Endodermal cell (in vitro differentiated cells): ENCODE measurements around the gene IQCN. TPM values are rescaled to one million over a fixed set of nuclear protein-coding genes. Genes with fewer than 3 reads are reported as not detected.

Source experiments
- DNase-seq: peaks from one replicate; pipeline ENCODE4 v3.0.0-alpha.2; 2017
- H3K27ac ChIP-seq: 2 replicates; pipeline ENCODE4 v1.5.1; 2013; ENCODE audit warnings: mild to moderate bottlenecking, low read depth, low read length, moderate library complexity
- H3K27me3 ChIP-seq: 2 replicates; pipeline ENCODE4 v1.6.1; 2013; ENCODE audit warnings: mild to moderate bottlenecking, low read length, moderate library complexity; ENCODE audit not compliant: insufficient read depth, control insufficient read depth, poor library complexity, severe bottlenecking
- H3K36me3 ChIP-seq: 2 replicates; pipeline ENCODE4 v1.7.0; 2013; ENCODE audit warnings: mild to moderate bottlenecking, low read length, moderate library complexity; ENCODE audit not compliant: control insufficient read depth, insufficient read depth
- H3K4me1 ChIP-seq: one replicate; pipeline ENCODE4 v1.7.0; 2013; ENCODE audit warnings: low read length; ENCODE audit not compliant: control insufficient read depth, insufficient read depth
- H3K4me3 ChIP-seq: 2 replicates; pipeline ENCODE4 v1.5.1; 2013; ENCODE audit warnings: mild to moderate bottlenecking, low read length, moderate library complexity
- H3K9ac ChIP-seq: 2 replicates; pipeline ENCODE4 v1.6.1; 2013; ENCODE audit warnings: mild to moderate bottlenecking, low read length, moderate library complexity; ENCODE audit not compliant: poor library complexity, severe bottlenecking; ENCODE audit errors: extremely low read depth
- H3K9me3 ChIP-seq: 2 replicates; pipeline ENCODE4 v1.6.1; 2013; ENCODE audit warnings: mild to moderate bottlenecking, low read length, moderate library complexity; ENCODE audit not compliant: control insufficient read depth
- H3K27ac Mint-ChIP-seq: 2 replicates; pipeline ENCODE4 v1.8.0; 2020; ENCODE audit warnings: mixed read lengths
- H3K27me3 Mint-ChIP-seq: 2 replicates; pipeline ENCODE4 v1.8.0; 2021; ENCODE audit warnings: mild to moderate bottlenecking, mixed read lengths; ENCODE audit not compliant: insufficient read depth
- H3K36me3 Mint-ChIP-seq: 2 replicates; pipeline ENCODE4 v1.8.0; 2020; ENCODE audit warnings: low read depth, mixed read lengths
- H3K4me1 Mint-ChIP-seq: 2 replicates; pipeline ENCODE4 v1.8.0; 2020; ENCODE audit warnings: mixed read lengths
- H3K4me3 Mint-ChIP-seq: 2 replicates; pipeline ENCODE4 v1.8.0; 2020; ENCODE audit warnings: mild to moderate bottlenecking, moderate library complexity, mixed read lengths
- H3K9me3 Mint-ChIP-seq: 2 replicates; pipeline ENCODE4 v1.8.0; 2020; ENCODE audit warnings: mild to moderate bottlenecking, mixed read lengths
- CTCF ChIP-seq: fragments of 200-600 bp; sonication (generic); conservative IDR thresholded peaks from 2 replicates; pipeline ENCODE4 v1.5.0; 2021; ENCODE audit warnings: antibody characterized with exemption, mild to moderate bottlenecking
- WGBS, 2 experiments: methylation state at CpG; one replicate each; pipeline versions ENCODE4 v1.1.5 to v1.1.7; 2013; ENCODE audit warnings: missing lambda C conversion rate in 2 of 2, mixed read lengths in 1 of 2; ENCODE audit not compliant: insufficient coverage in 1 of 2, insufficient read length in 1 of 2; 5-methylcytosine and 5-hydroxymethylcytosine counted together
- total RNA-seq, 2 donors: library from RNA; stranded (reverse); fragmentation: NEBNext Ultra II Directional in 1 of 2; extraction: Animal tissue kit (Norgen Biotek cat#: 25700) in 1 of 2; gene quantifications; 2 replicates in 1 of 2; 3 replicates in 1 of 2; pipeline ENCODE4 v1.2.1, GENCODE V29; 2021

Gene IQCN
- total RNA-seq, 2 donors from 2014 or later: 2.4 to 3.3 TPM

DNA sequence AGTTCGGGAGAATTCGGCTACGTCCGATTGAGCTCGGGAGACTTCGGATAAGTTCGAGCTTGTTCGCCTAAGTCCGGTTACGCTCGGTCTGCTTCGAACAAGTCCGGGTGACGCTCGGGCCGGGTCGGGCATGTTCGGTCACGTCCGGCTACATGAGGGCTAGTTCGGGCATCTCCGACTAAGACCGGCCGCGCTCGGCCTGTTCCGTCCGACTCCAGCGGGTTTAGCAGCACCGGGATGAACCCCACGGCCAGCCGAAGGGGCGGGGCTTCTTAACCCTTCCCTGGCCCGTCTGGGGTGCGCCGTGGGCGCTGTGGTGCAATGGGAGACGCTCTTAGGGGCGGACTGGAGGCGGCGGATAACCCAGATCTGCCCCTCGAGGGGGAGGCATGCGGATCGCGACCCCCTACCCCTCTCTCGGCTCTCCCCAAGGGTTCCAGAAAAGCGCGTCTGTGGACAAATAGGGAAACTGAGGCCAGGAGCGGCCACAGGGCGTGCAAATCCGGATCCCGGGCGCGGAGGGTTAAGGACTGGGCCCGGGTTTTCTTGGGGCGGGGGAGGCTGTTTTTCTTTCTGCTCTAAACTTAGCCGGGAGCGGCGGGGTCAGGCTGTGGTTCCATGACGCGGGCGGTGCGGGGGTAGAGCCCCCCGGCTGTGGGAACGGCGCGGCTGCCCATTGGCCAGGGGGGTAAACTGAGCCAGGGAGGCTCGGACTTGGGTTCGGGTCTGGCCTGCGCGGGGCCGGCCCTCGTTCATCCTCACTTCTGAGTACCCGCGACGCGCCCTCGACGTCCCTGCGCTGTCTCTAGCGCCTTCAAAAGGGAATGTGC is 49.5 kb downstream of the IQCN start:
- peak overlapping the region; percentile 90 for H3K4me3 ChIP-seq
- H3K36me3 ChIP-seq: no peaks in the 10 kb centered on the region
- peaks cover 44% of the 10 kb centered on the region for H3K27me3 ChIP-seq
- no peaks in the 10 kb centered on the region for H3K4me1 ChIP-seq
- 7% methylated on average over 37 to 81 of the region's 81 CpGs for WGBS, 2 experiments
- Mint-ChIP-seq H3K4me3 (peak overlapping the region; percentile 81), H3K4me1 (peaks cover 8% of the 10 kb centered on the region), H3K9me3 (no peaks in the 10 kb centered on the region), H3K36me3 (no peaks in the 10 kb centered on the region), H3K27me3 (peaks cover 45% of the 10 kb centered on the region), H3K27ac (peak overlapping the region; percentile 98)
- DNase-seq: peak; percentile 99
- no peak overlapping the region for H3K27ac ChIP-seq
- no peak for TF ChIP-seq CTCF
- H3K9ac ChIP-seq: peak overlapping the region; percentile 53
- no peaks in the 10 kb centered on the region for H3K9me3 ChIP-seq

DNA sequence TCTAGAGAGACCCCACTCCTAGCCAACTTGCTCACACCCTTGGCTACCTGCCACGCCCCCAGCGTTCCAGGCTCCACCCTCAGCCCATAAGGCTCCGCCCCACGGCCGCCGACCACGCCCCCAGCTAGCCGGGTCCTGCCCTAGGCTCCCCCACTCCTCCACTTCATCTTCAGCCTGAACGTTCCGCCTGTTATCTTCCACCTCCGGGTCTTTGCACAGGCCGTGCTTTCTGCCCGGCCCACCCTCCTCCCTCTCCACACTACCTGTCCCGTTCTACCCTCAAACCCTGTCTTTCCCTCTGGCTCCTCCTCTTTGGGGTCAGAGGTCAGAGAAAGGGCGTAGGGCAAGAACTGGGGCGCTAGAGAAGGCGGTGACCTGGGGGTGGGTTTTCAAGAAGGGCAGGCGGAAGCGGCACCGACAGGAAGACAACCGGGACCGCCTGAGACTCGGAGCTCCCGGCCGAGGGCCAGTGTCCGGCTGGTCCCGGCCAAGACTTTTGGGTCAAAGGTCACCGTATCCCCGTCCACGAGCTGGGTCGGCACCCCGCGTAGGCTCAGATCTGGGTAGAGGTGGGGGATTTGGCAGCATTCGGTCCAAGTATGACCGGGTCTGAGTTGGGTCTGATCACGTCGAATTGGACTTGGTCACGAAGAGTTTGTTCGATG is 50.3 kb downstream of the IQCN start:
- peak overlapping the region; percentile 90 for H3K4me3 ChIP-seq
- H3K9ac ChIP-seq: peak overlapping the region; percentile 53
- no peaks in the 10 kb centered on the region for H3K4me1 ChIP-seq
- H3K36me3 ChIP-seq: no peaks in the 10 kb centered on the region
- Mint-ChIP-seq H3K9me3 (no peaks in the 10 kb centered on the region), H3K4me3 (peak overlapping the region; percentile 81), H3K36me3 (no peaks in the 10 kb centered on the region), H3K27ac (peak overlapping the region; percentile 98), H3K27me3 (peaks cover 49% of the 10 kb centered on the region), H3K4me1 (peaks cover 8% of the 10 kb centered on the region)
- H3K9me3 ChIP-seq: no peaks in the 10 kb centered on the region
- 5 to 7% methylated on average over 15 to 39 of the region's 39 CpGs for WGBS, 2 experiments
- H3K27ac ChIP-seq: no peak overlapping the region
- H3K27me3 ChIP-seq: peaks cover 45% of the 10 kb centered on the region
- DNase-seq: peak; percentile 96
- TF ChIP-seq CTCF: no peak

GRCh38 chr19:18221815-18222725 is 52.2 kb downstream of the IQCN start:
- H3K27me3 Mint-ChIP-seq: peaks cover 39% of the 10 kb centered on the region
- Histone ChIP-seq H3K4me1 (no peaks in the 10 kb centered on the region), H3K36me3 (no peaks in the 10 kb centered on the region), H3K9ac (no peak overlapping the region), H3K27ac (no peak overlapping the region), H3K9me3 (no peaks in the 10 kb centered on the region), H3K4me3 (no peak overlapping the region), H3K27me3 (peaks cover 34% of the 10 kb centered on the region)
- no peaks in the 10 kb centered on the region for H3K36me3 Mint-ChIP-seq
- no peak for TF ChIP-seq CTCF
- no peak overlapping the region for H3K4me3 Mint-ChIP-seq
- DNase-seq: no peak
- 92 to 94% methylated on average over 20 to 25 of the region's 25 CpGs for whole genome bisulfite sequencing, 2 experiments
- H3K27ac Mint-ChIP-seq: no peak overlapping the region
- no peaks in the 10 kb centered on the region for H3K9me3 Mint-ChIP-seq
- peaks cover 8% of the 10 kb centered on the region for H3K4me1 Mint-ChIP-seq
